Osteoblast (primary cell): Measurements from ENCODE around the gene R3HDM4. TPM values are rescaled to one million over a fixed set of nuclear protein-coding genes. Genes with fewer than 3 reads are reported as not detected.

Experiments
- DNase-seq: peaks from one replicate; pipeline ENCODE4 v3.0.0; 2011; ENCODE audit warnings: low spot score, mixed read lengths; ENCODE audit not compliant: insufficient read length; ENCODE audit errors: missing footprints
- H2AFZ ChIP-seq: 2 replicates; pipeline ENCODE4 v1.6.0; 2011; ENCODE audit warnings: mild to moderate bottlenecking, low read length
- H3K27ac ChIP-seq: 2 replicates; pipeline ENCODE4 v1.5.1; 2011; ENCODE audit warnings: mild to moderate bottlenecking, low read depth, low read length, moderate library complexity
- H3K27me3 ChIP-seq: 2 replicates; pipeline ENCODE4 v1.6.0; 2012; ENCODE audit warnings: mild to moderate bottlenecking, control low read depth, inconsistent platforms, low read length, moderate library complexity; ENCODE audit not compliant: insufficient read depth
- H3K36me3 ChIP-seq: 2 replicates; pipeline ENCODE4 v1.5.1; 2011; ENCODE audit warnings: mild to moderate bottlenecking, low read length, control low read depth, moderate library complexity; ENCODE audit not compliant: insufficient read depth
- H3K4me1 ChIP-seq: 2 replicates; pipeline ENCODE4 v1.5.1; 2011; ENCODE audit warnings: mild to moderate bottlenecking, low read length, control low read depth, moderate library complexity; ENCODE audit not compliant: insufficient read depth
- H3K4me2 ChIP-seq: 2 replicates; pipeline ENCODE4 v1.6.0; 2011; ENCODE audit warnings: mild to moderate bottlenecking, low read length; ENCODE audit not compliant: insufficient read depth
- H3K4me3 ChIP-seq: fragments of 200-600 bp; sonication (generic); 3 replicates; pipeline ENCODE4 v1.5.1; 2012; ENCODE audit warnings: mild to moderate bottlenecking, low read length, inconsistent platforms; ENCODE audit not compliant: insufficient read depth
- H3K79me2 ChIP-seq: 2 replicates; pipeline ENCODE4 v1.6.0; 2012; ENCODE audit warnings: mild to moderate bottlenecking, low read length, control low read depth, inconsistent platforms; ENCODE audit not compliant: insufficient read depth
- H3K9me3 ChIP-seq: 2 replicates; pipeline ENCODE4 v1.5.1; 2011; ENCODE audit warnings: low read depth, low read length, control low read depth
- H4K20me1 ChIP-seq: 2 replicates; pipeline ENCODE4 v1.6.0; 2012; ENCODE audit warnings: mild to moderate bottlenecking, low read length, control low read depth; ENCODE audit not compliant: insufficient read depth
- CTCF ChIP-seq: IDR thresholded peaks from 2 replicates; pipeline ENCODE4 v1.5.1; 2011; ENCODE audit warnings: mild to moderate bottlenecking, low read depth, low read length, moderate library complexity; ENCODE audit errors: extremely low read depth
- total RNA-seq: library from RNA; depleted of rRNA; stranded (reverse); fragments of >200 nt; gene quantifications from 2 replicates; pipeline ENCODE4 v1.2.3, GENCODE V29; 2012

Gene R3HDM4
- total RNA-seq, 1 donor = 31.1 TPM

- Histone ChIP-seq H3K27ac (no peak overlapping the region), H3K4me3 (no peak overlapping the region), H3K4me2 (no peak overlapping the region), H3K79me2 (no peaks in the 10 kb centered on the region), H3K4me1 (no peaks in the 10 kb centered on the region), H3K9me3 (no peaks in the 10 kb centered on the region), H3K36me3 (no peaks in the 10 kb centered on the region), H4K20me1 (no peaks in the 10 kb centered on the region), H3K27me3 (peaks cover 4% of the 10 kb centered on the region), H2AFZ (no peak overlapping the region)
- DNase-seq = no peak
- TF ChIP-seq CTCF = no peak
Measured at GRCh38 chr19:853014-853585, 59.9 kb downstream of the R3HDM4 start.

GRCh38 chr19:852136-853013 is 60.6 kb downstream of the R3HDM4 start, which contains the start of gene ELANE:
ELANE (plus strand) TSS chr19:852303; CDS start chr19:852329, 26 bp downstream.
- TF ChIP-seq CTCF = no peak
- DNase-seq = no peak
- no peak within 1 kb of the TSS for H2AFZ ChIP-seq
- H3K27ac ChIP-seq = no peak within 1 kb of the TSS
- H3K27me3 ChIP-seq = peaks cover 11% of the 10 kb centered on the region
- H3K4me2 ChIP-seq = peak within 1 kb of the TSS; percentile 65
- no peaks in the 10 kb centered on the region for H4K20me1 ChIP-seq
- H3K9me3 ChIP-seq = no peaks in the 10 kb centered on the region
- H3K4me3 ChIP-seq = no peak within 1 kb of the TSS
- no peaks in the 10 kb centered on the region for H3K79me2 ChIP-seq
- no peaks in the 10 kb centered on the region for H3K36me3 ChIP-seq
- H3K4me1 ChIP-seq = peaks cover 3% of the 10 kb centered on the region

- no peaks in the 10 kb centered on the region for H3K79me2 ChIP-seq
- H3K27ac ChIP-seq = no peak overlapping the region
- H2AFZ ChIP-seq = peak overlapping the region; percentile 81
- H3K4me2 ChIP-seq = peak overlapping the region; percentile 65
- peak overlapping the region; percentile 49 for H3K4me3 ChIP-seq
- no peaks in the 10 kb centered on the region for H3K9me3 ChIP-seq
- H3K4me1 ChIP-seq = peaks cover 3% of the 10 kb centered on the region
- TF ChIP-seq CTCF = no peak
- no peaks in the 10 kb centered on the region for H3K36me3 ChIP-seq
- DNase-seq = no peak
- H4K20me1 ChIP-seq = no peaks in the 10 kb centered on the region
- peaks cover 23% of the 10 kb centered on the region for H3K27me3 ChIP-seq
Measured at GRCh38 chr19:850979-851335, 62.1 kb downstream of the R3HDM4 start.
